DOHH2 (cell line): ENCODE data around the gene STPG1.
A peak's percentile ranks its signal among the peaks of the same experiment; 100 is the strongest.

Experiments used
- H3F3A ChIP-seq: fragments of 200-600 bp; sonication (generic), shearing (Covaris generic); 2 replicates; pipeline ENCODE4 v1.6.0; 2016; ENCODE audit warnings: antibody characterized with exemption, mild to moderate bottlenecking; ENCODE audit not compliant: control insufficient read depth, insufficient read depth
- H3K27ac ChIP-seq: fragments of 200-600 bp; sonication (generic); 2 replicates; pipeline ENCODE4 v1.5.1; 2014; ENCODE audit warnings: low read depth, mild to moderate bottlenecking, low read length, moderate library complexity
- H3K27me3 ChIP-seq: fragments of 200-600 bp; sonication (generic); 2 replicates; pipeline ENCODE4 v1.6.1; 2014; ENCODE audit warnings: mild to moderate bottlenecking, low read length, mixed read lengths; ENCODE audit not compliant: control insufficient read depth
- H3K36me3 ChIP-seq: fragments of 200-600 bp; sonication (generic); 2 replicates; pipeline ENCODE4 v1.6.1; 2014; ENCODE audit warnings: mild to moderate bottlenecking, low read length, moderate library complexity, mixed read lengths; ENCODE audit not compliant: control insufficient read depth
- H3K4me1 ChIP-seq: fragments of 200-600 bp; sonication (generic); 2 replicates; pipeline ENCODE4 v1.6.1; 2014; ENCODE audit warnings: mild to moderate bottlenecking, low read length, mixed read lengths; ENCODE audit not compliant: control insufficient read depth
- H3K4me2 ChIP-seq: fragments of 200-600 bp; sonication (generic); 2 replicates; pipeline ENCODE4 v1.6.0; 2014; ENCODE audit warnings: mild to moderate bottlenecking, low read length, moderate library complexity
- H3K4me3 ChIP-seq: fragments of 200-600 bp; sonication (generic); 2 replicates; pipeline ENCODE4 v1.5.1; 2014; ENCODE audit warnings: mild to moderate bottlenecking, low read length, mixed read lengths
- H3K79me2 ChIP-seq: fragments of 200-600 bp; sonication (generic); 2 replicates; pipeline ENCODE4 v1.6.1; 2014; ENCODE audit warnings: mild to moderate bottlenecking, low read length, mixed read lengths; ENCODE audit not compliant: control insufficient read depth
- H3K9me2 ChIP-seq: fragments of 200-600 bp; sonication (generic); replicated peaks from 2 replicates; pipeline ENCODE4 v1.6.1; 2014; ENCODE audit warnings: mild to moderate bottlenecking, low read length, mixed read lengths; ENCODE audit not compliant: control insufficient read depth
- H3K9me3 ChIP-seq: fragments of 200-600 bp; sonication (generic); 2 replicates; pipeline ENCODE4 v1.6.1; 2014; ENCODE audit warnings: antibody characterized with exemption, low read length, mixed read lengths; ENCODE audit not compliant: control insufficient read depth, insufficient read depth
- H4K20me1 ChIP-seq: fragments of 200-600 bp; sonication (generic); 2 replicates; pipeline ENCODE4 v1.6.0; 2014; ENCODE audit warnings: low read depth, mild to moderate bottlenecking, antibody characterized with exemption, low read length, moderate library complexity; ENCODE audit not compliant: control insufficient read depth, insufficient read depth
- CTCF ChIP-seq: fragments of 200-600 bp; sonication (generic); IDR thresholded peaks from one replicate; pipeline ENCODE4 v1.5.1; 2014; ENCODE audit warnings: antibody characterized with exemption, mild to moderate bottlenecking, low read depth, low read length; ENCODE audit not compliant: poor library complexity, severe bottlenecking
- EZH2phosphoT487 ChIP-seq: fragments of 200-600 bp; sonication (generic); IDR thresholded peaks from 2 replicates; pipeline ENCODE4 v1.6.1; 2017; ENCODE audit warnings: borderline replicate concordance, mild to moderate bottlenecking, antibody characterized with exemption, low read length, moderate library complexity, mixed read lengths

The STPG1 gene

GRCh38 chr1:24321126-24321525 is 92.5 kb downstream of the STPG1 start:
- Histone ChIP-seq H3K4me1 (peaks cover 50% of the 10 kb centered on the region), H3K9me3 (no peaks in the 10 kb centered on the region), H3K9me2 (no peaks in the 10 kb centered on the region), H3K27ac (no peak overlapping the region), H3K36me3 (no peaks in the 10 kb centered on the region), H3K4me3 (peak overlapping the region; percentile 75), H4K20me1 (peaks cover 4% of the 10 kb centered on the region; the same call in 1 of the 2 replicates), H3K27me3 (peaks cover 94% of the 10 kb centered on the region), H3K79me2 (no peaks in the 10 kb centered on the region), H3K4me2 (peak overlapping the region; percentile 94), H3F3A (peaks cover 6% of the 10 kb centered on the region)
- TF ChIP-seq CTCF (no peak), EZH2phosphoT487 (no peak)

DNA sequence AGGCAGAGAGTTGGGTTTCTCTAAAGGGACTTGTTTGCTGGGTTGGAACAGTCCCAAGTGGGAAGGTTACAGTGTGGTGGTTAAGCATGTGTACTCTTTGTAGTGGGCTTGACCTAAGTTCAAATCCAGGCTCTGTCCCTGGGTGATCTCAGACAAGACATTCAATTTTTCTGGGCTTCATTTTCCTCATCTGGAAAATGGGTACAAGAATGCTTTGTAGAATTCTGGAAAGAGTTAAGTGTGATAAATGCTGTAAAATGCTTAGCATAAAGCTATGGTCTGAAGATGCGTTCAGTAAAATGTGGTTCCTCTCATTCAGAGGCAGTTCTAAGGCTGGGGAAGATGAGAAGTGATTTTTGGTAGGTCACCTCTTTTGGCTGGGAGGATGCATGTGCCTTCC is 93.6 kb downstream of the STPG1 start:
- H3K4me3 ChIP-seq: no peak overlapping the region
- H3K27ac ChIP-seq: no peak overlapping the region
- peaks cover 4% of the 10 kb centered on the region; the same call in 1 of the 2 replicates for H4K20me1 ChIP-seq
- no peaks in the 10 kb centered on the region for H3K36me3 ChIP-seq
- peaks cover 95% of the 10 kb centered on the region for H3K27me3 ChIP-seq
- TF ChIP-seq CTCF: no peak
- TF ChIP-seq EZH2phosphoT487: no peak
- no peaks in the 10 kb centered on the region for H3K9me3 ChIP-seq
- H3K4me2 ChIP-seq: peak overlapping the region; percentile 40
- H3K9me2 ChIP-seq: no peaks in the 10 kb centered on the region
- no peaks in the 10 kb centered on the region for H3K79me2 ChIP-seq
- H3K4me1 ChIP-seq: peaks cover 49% of the 10 kb centered on the region
- peaks cover 6% of the 10 kb centered on the region for H3F3A ChIP-seq

- Histone ChIP-seq H3K36me3 (no peaks in the 10 kb centered on the region), H4K20me1 (peaks cover 4% of the 10 kb centered on the region; the same call in 1 of the 2 replicates), H3K27me3 (peaks cover 92% of the 10 kb centered on the region), H3F3A (peaks cover 6% of the 10 kb centered on the region), H3K4me2 (peak within 1 kb of the TSS; percentile 40), H3K27ac (no peak within 1 kb of the TSS), H3K9me2 (no peaks in the 10 kb centered on the region), H3K79me2 (no peaks in the 10 kb centered on the region), H3K4me1 (peaks cover 52% of the 10 kb centered on the region), H3K4me3 (peak within 1 kb of the TSS; percentile 3; the same call in 1 of the 2 replicates), H3K9me3 (no peaks in the 10 kb centered on the region)
- TF ChIP-seq CTCF (no peak), EZH2phosphoT487 (peak; percentile 88; the same call in 1 of the 2 replicates)
These were observed 94.2 kb downstream of the STPG1 start, which contains the start of gene GRHL3 for GRCh38 chr1:24319312-24319863. Gene GRHL3, plus strand, starts transcription at chr1:24319357. Its CDS starts 195 bp downstream, at chr1:24319552.
